ENCODE data around the gene TAS1R1.

Gene TAS1R1

DNA sequence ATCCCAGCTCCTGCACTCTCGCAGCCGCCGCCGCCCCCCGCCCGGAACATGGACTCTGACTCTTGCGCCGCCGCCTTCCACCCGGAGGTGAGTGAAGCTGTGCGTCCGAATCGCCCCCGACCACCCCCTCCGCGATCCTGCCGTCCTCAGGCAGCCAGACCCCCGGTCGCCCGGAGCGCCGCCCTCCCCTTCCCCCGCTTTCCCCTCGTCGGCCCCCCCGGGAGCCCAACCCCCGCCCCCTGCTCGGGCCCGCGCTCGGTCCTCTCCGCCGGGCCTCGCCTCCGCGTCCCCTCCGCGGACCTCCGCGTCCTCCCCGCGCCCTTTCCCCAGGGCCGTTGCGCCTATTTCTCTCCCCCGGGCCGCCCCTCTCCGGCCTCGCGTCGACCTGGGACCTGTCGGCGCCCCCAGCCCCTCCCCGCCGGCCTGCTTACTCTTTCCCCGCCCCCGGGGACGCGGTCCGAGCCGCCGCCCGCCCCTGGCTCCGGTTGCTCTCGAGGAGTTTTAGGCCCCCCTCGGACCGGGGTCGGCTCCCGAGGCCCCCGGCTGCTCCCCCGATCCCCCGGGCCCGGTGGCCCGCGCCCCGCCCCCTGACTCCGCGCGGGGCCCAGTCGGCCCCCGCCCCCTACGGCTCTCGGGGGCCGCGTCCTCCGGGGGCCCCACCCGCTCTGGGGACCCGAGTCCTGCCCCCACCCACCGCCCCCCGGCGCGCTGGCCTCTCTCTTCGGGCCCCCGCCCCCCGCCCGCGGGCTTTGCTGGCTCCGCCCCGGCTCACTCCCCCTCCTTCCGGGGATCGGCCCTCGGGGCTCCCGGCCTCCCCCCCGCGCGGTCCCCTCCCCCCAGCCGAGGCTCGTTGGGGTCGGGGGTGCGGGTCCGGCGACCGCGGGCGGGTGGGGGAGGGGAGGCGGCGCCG, 59.2 kb downstream of the TAS1R1 start:
- peak; percentile 74 for DNase-seq

DNA sequence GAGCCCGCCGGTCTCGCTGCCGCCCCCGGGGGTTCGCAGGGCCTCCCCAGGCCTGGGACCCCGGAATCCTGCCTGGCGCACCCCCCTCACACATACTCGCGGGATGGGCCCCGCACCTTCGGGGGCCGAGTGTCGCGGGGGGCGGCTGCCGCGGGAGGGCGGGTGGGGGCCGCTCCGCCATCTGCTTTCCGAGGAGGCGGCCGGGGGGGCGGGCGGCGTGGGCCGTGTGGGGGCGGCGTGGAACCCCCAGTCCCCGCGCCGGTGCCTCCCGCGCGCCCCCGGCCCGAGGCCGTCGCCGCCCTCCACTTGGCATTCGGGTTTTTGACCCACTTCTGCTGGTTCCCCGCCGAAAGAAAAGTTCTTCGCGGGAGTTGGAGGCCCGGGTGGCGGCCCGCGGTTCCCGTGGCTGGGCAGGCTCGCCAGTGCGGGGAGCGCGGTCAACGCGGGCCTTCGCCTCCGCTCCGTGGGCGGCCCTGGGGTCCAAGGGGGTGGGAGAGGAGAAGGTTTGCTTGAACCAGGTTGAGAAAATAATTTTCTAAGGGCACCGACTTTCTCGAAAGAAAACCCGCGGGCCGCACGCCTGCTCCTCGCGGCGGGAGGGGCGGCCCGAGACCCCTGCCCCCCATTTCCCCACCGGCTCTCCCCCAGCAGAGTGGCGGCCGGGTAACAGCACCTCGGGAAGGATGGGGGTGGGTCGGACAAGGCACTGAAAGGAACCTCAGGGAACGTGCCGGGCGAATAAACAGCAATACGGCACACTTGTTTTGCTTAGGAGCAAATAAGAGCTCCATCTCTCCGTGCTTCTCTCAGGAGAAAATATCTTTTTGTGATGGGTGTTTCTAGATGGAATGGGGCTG, 60.0 kb downstream of the TAS1R1 start:
- no peak for DNase-seq

- DNase-seq: no peak
These were observed 63.9 kb downstream of the TAS1R1 start for GRCh38 chr1:6619045-6619444.

DNA sequence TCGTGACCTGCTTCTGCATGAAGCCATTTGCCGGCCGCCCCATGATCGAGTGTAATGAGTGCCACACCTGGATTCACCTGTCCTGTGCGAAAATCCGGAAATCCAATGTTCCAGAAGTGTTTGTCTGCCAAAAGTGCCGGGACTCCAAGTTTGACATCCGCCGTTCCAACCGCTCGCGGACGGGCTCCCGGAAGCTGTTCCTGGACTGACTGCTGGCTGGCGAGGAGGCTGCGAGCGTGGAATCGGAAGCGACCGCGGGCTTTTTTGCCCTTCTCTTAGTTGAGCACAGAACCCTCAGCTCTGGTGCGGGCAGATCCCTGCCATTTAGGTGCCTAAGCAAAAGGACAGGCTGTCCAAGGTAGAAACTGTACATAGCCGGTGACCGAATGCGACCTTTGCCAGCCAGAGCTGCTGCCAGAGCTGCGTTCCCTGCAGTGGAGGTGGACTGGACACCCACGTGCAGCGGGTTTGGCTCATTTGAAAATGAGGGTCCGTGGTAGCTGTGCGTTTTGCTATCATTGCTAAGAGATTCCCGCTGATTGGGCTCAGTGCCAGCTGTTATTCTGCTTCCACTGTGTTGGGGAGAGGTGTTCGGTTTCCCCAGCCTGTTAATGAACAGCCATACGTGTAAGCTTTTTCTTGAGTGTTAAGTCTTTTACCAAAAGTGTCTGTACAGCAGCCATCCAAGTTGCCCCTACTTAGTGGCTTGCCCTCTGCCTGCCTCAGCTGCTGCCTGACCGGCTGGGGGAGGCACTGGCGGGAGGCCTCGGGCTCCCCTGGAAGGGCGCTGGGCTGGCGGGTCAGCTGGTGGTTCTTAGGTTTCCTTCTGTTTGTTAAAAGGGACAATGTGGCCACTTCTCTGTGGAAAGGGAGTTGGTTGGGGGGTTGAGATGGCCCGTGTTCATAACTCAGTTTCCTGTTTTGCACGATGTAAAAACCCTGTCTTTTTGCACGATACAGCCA, 66.6 kb downstream of the TAS1R1 start:
- no peak for DNase-seq

DNA sequence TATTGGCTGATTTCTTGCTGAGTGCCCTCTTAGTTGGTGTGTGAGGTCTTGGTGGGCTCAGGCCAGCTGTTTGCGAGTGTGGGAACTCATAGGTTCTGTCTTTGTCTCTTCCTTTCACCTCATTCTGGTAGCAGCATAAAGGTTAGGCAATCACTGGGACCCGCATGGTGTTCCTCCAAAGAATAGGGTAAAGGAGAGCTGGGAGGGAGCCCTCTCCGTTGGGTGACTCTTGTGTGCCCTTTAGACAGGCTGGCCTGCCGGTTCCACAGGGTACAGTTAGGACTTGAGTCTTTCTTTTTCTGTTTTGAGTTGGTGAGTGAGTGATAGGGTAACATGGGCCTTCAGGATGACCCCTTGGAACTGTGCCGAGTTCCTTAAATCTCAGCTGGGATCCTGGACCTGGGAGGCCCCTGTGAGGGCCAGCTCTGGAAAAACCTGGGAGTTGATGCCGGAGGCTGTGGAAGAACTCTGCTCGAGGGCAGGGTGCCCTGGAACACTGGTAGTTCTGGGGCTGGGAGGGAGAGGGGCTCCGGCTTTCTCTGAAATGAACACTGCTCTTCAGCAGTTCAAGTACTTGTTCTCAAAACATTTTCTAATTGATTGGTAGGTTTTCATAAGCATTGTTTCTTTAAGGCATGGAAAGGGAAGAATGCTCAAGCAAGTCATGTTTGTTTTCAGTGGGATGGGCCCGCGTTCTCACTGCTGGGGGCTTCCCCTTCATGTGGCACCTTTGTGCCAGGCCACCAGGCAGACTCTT, 67.5 kb downstream of the TAS1R1 start:
- no peak for DNase-seq

- DNase-seq: no peak
These were observed 68.3 kb downstream of the TAS1R1 start for GRCh38 chr1:6623269-6623965.

GRCh38 chr1:6624710-6625583, 69.8 kb downstream of the TAS1R1 start, which contains the start of gene THAP3:
Gene THAP3, plus strand, starts transcription at chr1:6624868. Its CDS starts 351 bp downstream, at chr1:6625219.
- peak; percentile 90 for DNase-seq

DNA sequence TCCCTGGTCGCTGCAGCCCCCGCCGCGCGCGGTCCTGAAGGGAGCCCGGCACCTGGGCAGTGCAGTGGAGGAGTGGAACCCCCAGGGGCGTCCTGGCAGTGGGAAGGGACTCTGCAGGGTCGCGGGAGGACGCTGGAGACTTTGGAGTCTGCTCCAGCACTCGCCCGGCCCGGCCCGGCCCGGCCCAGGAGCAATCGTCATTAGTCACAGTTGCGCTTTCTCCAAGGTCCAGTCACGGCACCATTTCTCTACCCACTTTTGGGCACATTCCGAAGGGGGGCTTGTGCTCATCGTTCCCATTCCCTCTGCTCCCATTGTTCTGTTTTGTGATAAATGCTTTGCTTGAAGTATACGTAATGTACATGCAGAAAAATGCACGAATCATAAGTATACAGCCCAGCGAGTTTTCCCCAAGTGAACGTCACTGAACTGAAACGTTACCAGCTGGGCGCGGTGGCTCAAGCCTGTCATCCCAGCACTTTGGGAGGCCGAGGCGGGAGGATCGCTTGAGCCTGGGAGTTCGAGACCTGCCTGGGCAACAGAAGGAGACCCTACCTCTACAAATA, 70.6 kb downstream of the TAS1R1 start:
- no peak for DNase-seq

DNA sequence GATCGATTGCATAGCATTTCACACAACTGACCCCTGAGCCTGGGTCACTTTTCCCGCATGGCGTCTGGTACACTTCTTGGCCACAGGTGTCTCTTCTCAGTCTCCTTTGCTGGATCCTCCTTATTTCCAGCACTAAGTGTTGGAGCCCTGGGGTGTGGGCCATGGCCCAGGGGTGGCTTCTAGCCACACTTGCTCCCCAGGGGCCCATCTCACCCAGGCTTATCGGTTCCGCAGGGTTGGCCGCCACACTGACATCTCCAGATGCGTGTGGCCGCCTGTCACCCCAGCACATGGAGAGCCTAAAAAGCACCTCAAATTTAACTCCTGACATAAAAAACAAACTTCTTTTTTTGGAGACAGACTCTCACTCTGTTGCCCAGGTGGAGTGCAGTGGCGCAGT, 71.9 kb downstream of the TAS1R1 start:
- DNase-seq: no peak

DNA sequence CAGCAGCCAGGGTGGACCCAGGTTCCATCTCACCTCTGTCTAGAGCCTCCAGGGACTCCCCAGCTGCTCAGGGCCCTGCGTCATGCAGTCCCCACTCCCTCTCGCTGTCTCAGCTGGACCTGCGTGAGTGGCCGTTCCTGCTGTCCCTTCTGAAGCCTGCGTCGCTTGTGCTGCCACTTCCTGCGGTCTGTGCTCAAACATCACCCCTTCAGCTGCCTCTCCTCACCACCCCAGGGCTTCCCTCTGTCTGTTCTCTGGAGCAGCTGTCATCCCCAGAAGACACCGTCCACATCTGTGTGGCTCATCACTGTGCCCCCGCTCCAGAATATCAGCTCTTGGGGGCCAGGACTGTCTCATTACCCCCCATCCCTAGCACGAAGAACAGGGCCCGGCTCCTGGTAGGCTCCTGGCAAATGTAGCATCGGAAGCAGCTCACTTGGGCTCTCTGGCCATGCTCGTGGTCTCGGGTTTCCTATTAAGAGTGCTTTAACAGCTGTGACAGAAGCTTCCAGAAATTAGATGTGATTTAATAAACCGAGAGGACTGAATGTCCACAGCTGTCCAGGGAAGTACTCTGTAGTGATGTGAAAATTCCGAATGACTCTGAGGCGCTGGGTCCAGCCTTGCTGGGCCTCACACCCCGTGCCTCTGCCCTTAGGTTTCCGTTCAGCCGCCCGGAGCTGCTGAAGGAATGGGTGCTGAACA, 72.9 kb downstream of the TAS1R1 start:
- DNase-seq: no peak

DNA sequence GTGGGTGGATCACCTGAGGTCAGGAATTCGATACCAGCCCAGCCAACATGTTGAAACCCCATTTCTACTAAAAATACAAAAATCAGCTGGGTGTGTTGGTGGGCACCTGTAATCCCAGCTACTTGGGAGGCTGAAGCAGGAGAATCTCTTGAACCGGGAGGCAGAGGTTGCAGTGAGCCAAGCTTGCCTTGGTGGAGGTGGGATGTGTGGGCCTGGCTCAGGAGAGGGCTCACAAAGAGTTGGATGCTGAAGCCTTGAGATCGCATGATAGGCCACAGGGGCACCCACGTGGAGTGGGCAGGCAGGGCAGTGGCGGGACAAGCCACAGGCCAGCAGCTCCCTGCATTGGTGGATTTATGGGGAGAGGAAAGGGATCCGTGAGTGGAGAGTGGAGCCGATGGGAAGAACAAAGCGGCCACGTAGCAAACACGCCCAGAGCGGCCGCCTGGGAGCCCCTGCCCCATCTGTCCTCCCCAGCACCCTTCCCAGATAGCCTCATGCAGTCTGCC, 73.9 kb downstream of the TAS1R1 start:
- no peak for DNase-seq
